Left lung (tissue), 10 donors: Measurements from ENCODE around the gene PIP4K2A. TPM values are rescaled to one million over a fixed set of nuclear protein-coding genes. Genes with fewer than 3 reads are reported as not detected.

ENCODE experiments used
- ATAC-seq: fragments of 200-7000 bp; cut with Tn5 transposase; one replicate; pipeline ENCODE4 v1.9.1; 2020; ENCODE audit warnings: moderate library complexity
- DNase-seq, 4 donors: peaks; one replicate each; pipeline ENCODE4 v3.0.0-alpha.2; 2013 to 2020
- H3K27ac ChIP-seq, 2 donors: fragments of 200-600 bp; sonication (generic) in 1 of 2; one replicate each; pipeline versions ENCODE4 v1.5.0 to v1.8.0; 2020 to 2021
- H3K27me3 ChIP-seq, 2 donors: fragments of 200-600 bp; sonication (generic) in 1 of 2; one replicate each; pipeline versions ENCODE4 v1.5.0 to v1.8.0; 2020 to 2021
- H3K36me3 ChIP-seq, 2 donors: fragments of 200-600 bp; sonication (generic) in 1 of 2; one replicate each; pipeline versions ENCODE4 v1.5.0 to v1.8.0; 2020 to 2021
- H3K4me1 ChIP-seq, 2 donors: fragments of 200-600 bp; one replicate each; pipeline ENCODE4 v1.8.0; 2021
- H3K4me3 ChIP-seq, 2 donors: fragments of 200-600 bp; sonication (generic) in 1 of 2; one replicate each; pipeline versions ENCODE4 v1.5.0 to v1.8.0; 2020 to 2021; ENCODE audit warnings: mild to moderate bottlenecking in 1 of 2
- H3K9me3 ChIP-seq, 2 donors: fragments of 200-600 bp; sonication (generic) in 1 of 2; one replicate each; pipeline versions ENCODE4 v1.5.0 to v1.8.0; 2020 to 2021
- intact Hi-C, 2 donors: fragments of 100-400 bp; cut with DNase I; formaldehyde crosslinking; loops; one replicate each; pipeline versions ENCODE4 v1.11.2 to v1.14.2; 2022
- polyA plus RNA-seq, 6 donors: library from polyadenylated mRNA; unstranded; fragments of 120-200 nt; gene quantifications; one replicate each; pipeline ENCODE4 v1.2.1, GENCODE V29; 2013; ENCODE audit not compliant: insufficient read length in 6 of 6
- total RNA-seq, 2 donors: library from RNA; stranded (reverse); fragmentation: NEBNext Ultra II Directional; extraction: Animal tissue kit (Norgen Biotek cat#: 25700); gene quantifications; one replicate each; pipeline ENCODE4 v1.2.1, GENCODE V29; 2021
- TF ChIP-seq, protein P1 (sequence below), 2 donors: fragments of 200-600 bp; sonication (generic) in 1 of 2; IDR thresholded peaks; one replicate each; pipeline versions ENCODE4 v1.5.0 to v1.8.0; 2021; ENCODE audit warnings: antibody characterized with exemption in 2 of 2
- donor health status: DM: no; HTN: yes; CAD: no.
- donor health status: DM: no; HTN: no; CAD: no.

Gene PIP4K2A
- total and polyA plus RNA-seq, 8 donors, result 24.9 to 53.8 (median 29.5) TPM

DNA sequence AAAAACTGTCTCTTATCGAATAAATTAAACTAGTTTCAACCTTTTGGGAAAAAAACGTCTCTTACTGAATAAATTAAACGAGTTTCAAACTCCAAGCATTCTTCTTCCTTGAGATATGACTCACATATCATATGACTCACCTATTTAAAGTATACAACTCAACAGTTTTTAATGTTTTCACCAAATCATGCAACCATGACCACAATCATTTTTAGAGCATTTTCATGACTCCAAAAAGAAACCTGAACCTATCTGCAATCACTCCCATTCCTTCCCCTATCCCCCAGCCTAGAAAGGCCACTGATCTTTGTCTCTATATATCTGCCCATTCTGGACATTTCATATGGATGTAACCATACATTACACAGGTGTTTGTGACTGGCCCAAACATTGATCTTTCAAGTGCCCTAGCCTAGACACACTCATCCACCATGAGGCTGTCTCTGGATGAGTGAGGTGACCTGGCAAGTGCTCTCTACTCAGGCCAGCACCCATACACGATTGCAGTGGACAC lies 115.3 kb downstream of the PIP4K2A start:
- no peaks in the 10 kb centered on the region for H3K9me3 ChIP-seq
- no peak for DNase-seq
- peaks cover 0 to 24% of the 10 kb centered on the region in 2 donors for H3K4me1 ChIP-seq
- H3K27me3 ChIP-seq, result no peaks in the 10 kb centered on the region
- peaks cover 0 to 9% of the 10 kb centered on the region in 2 donors for H3K36me3 ChIP-seq
- no peak overlapping the region for H3K4me3 ChIP-seq
- TF ChIP-seq, protein P1, sequence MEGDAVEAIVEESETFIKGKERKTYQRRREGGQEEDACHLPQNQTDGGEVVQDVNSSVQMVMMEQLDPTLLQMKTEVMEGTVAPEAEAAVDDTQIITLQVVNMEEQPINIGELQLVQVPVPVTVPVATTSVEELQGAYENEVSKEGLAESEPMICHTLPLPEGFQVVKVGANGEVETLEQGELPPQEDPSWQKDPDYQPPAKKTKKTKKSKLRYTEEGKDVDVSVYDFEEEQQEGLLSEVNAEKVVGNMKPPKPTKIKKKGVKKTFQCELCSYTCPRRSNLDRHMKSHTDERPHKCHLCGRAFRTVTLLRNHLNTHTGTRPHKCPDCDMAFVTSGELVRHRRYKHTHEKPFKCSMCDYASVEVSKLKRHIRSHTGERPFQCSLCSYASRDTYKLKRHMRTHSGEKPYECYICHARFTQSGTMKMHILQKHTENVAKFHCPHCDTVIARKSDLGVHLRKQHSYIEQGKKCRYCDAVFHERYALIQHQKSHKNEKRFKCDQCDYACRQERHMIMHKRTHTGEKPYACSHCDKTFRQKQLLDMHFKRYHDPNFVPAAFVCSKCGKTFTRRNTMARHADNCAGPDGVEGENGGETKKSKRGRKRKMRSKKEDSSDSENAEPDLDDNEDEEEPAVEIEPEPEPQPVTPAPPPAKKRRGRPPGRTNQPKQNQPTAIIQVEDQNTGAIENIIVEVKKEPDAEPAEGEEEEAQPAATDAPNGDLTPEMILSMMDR (IDR thresholded peaks at IDR 0.05), result no peak
- intact Hi-C loops, result no loop called here
- peak; percentile 36 for ATAC-seq
- H3K27ac ChIP-seq, result no peak overlapping the region

- no peaks in the 10 kb centered on the region for H3K9me3 ChIP-seq
- peaks cover 0 to 24% of the 10 kb centered on the region in 2 donors for H3K4me1 ChIP-seq
- no peak overlapping the region for H3K27ac ChIP-seq
- DNase-seq (no peak), ATAC-seq (peak; percentile 44)
- H3K36me3 ChIP-seq, result peaks cover 0 to 9% of the 10 kb centered on the region in 2 donors
- intact Hi-C loops, result no loop called here
- TF ChIP-seq, protein P1 (IDR thresholded peaks at IDR 0.05), result no peak
- no peak overlapping the region for H3K4me3 ChIP-seq
- no peaks in the 10 kb centered on the region for H3K27me3 ChIP-seq
Measured at GRCh38 chr10:22598478-22598877, 115.9 kb downstream of the PIP4K2A start.

- intact Hi-C loops, result no loop called here
- Histone ChIP-seq H3K4me1 (peaks cover 0 to 24% of the 10 kb centered on the region in 2 donors), H3K36me3 (peaks cover 0 to 15% of the 10 kb centered on the region in 2 donors), H3K27ac (no peak overlapping the region), H3K9me3 (no peaks in the 10 kb centered on the region), H3K4me3 (no peak overlapping the region), H3K27me3 (no peaks in the 10 kb centered on the region)
- TF ChIP-seq, protein P1 (IDR thresholded peaks at IDR 0.05), result no peak
- DNase-seq (no peak), ATAC-seq (no peak)
Measured at GRCh38 chr10:22597138-22597537, 117.2 kb downstream of the PIP4K2A start.

DNA sequence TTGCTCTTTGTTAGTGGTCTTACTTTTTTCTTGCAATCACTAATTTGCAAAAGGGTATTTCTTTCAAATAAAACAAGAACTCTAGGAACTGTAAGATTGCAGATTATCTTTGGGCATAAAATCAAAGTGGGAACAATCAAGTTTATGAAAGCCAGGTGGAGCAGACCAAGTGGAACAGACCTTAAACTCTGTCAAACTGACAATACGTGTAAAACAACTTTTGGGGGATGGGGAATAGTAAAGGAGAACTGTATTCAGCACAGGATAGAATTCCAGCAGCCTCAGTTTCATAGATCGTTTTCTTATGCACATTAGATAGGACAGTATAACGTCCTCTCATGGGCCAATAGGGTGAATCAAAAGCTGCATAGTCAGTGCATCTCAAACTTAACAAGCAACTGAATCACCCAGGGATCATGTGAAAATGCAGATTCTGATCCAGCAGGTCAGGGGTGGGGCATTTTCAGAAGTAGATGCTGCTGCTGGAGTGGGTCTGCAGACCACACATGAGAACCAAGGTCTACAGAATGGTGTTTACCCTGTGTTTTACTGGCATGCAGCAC lies 120.7 kb downstream of the PIP4K2A start:
- intact Hi-C loops, result no loop called here
- no peaks in the 10 kb centered on the region for H3K27me3 ChIP-seq
- peaks cover 0 to 15% of the 10 kb centered on the region in 2 donors for H3K4me1 ChIP-seq
- H3K9me3 ChIP-seq, result no peaks in the 10 kb centered on the region
- no peak overlapping the region for H3K4me3 ChIP-seq
- H3K36me3 ChIP-seq, result peaks cover 0 to 23% of the 10 kb centered on the region in 2 donors
- ATAC-seq, result no peak
- no peak for DNase-seq
- no peak overlapping the region for H3K27ac ChIP-seq
- TF ChIP-seq, protein P1 (IDR thresholded peaks at IDR 0.05), result no peak

GRCh38 chr10:22593026-22593425 lies 121.4 kb downstream of the PIP4K2A start:
- H3K36me3 ChIP-seq, result peaks cover 0 to 29% of the 10 kb centered on the region in 2 donors
- intact Hi-C loops, result no loop called here
- no peak for DNase-seq
- H3K27me3 ChIP-seq, result no peaks in the 10 kb centered on the region
- no peak overlapping the region for H3K27ac ChIP-seq
- TF ChIP-seq, protein P1 (IDR thresholded peaks at IDR 0.05), result no peak
- ATAC-seq, result no peak
- H3K9me3 ChIP-seq, result no peaks in the 10 kb centered on the region
- no peak overlapping the region for H3K4me3 ChIP-seq
- peaks cover 0 to 8% of the 10 kb centered on the region in 2 donors for H3K4me1 ChIP-seq
